NCI-H226 (cell line): ENCODE data around the gene UPK3BL1.
"Not testable (repeated sequence)": the region's sequence is repeated elsewhere in the genome, so short reads cannot be mapped to it uniquely, and the experiment has no call there.

Experiments used
- DNase-seq: peaks from one replicate; pipeline ENCODE4 v3.0.0-alpha.2; 2015

The UPK3BL1 gene

DNA sequence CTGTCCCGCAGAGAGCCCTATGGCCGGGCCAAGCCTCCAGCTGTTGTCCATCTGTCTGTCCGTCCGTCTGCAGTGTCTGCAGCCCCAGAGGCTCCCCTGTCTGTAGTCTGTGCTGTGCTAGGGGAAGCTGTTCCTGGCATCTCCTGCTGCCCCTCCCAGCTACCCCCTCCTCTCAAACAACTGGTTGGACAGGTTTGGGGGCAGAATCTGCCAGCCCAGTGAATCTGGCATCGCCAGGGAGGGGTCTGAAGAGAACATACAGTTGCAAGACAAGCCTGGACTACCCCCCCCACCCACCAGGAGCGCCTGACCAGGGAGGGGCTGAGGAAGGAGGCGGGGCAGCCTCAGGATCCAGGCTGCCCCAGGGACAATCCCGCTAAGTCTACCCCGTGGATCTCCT lies at the start of gene UPK3BL1:
Gene UPK3BL1, minus strand, starts transcription at position 101 of the 400 bp plus-strand sequence. Its CDS starts 50 bp downstream, at position 51.
- DNase-seq = not testable (repeated sequence)

- DNase-seq = not testable (repeated sequence)
These were observed 48.0 kb upstream of the UPK3BL1 start for GRCh38 chr7:102690602-102691001.

DNA sequence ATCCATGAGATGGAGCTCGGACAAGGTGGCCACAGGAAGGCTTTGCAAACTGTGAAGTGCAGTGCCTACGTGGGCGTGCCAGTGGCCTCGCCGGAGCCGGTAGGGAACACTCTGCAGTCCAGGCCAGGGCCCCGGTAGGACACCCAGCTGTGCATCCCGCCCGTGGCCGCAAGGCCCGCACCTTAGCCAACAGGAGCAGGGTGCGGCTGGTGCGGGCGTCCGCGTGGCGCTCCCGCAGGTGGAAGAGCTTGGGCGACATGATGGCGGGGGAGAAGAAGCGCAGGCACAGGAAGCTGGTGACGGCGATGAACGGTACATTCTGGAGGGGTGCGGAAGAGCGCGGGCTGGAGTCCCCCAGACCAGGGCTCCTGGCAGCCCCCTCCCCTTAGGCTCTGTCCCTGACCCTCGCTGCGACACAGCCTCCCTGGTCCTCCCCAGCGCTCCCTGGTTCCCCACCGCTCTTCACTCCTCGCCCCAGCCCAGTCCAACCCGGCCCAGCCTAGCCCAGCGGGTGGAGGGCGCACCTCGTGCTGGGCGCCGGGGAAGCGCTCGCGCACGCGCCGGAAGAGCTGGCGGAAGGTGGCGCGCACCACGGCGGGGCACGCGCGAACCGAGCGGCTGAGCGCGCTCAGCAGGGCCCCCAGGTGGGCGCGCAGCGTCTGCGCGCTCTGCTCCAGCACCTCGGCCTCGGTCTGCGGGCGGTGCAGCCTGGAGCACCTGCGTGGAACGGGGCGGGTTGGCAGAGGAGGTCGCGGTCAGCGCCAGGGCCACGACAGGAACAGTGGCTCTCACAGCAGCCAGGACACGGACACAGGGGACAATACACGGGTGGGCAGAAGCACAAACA lies 47.1 kb upstream of the UPK3BL1 start:
- DNase-seq = not testable (repeated sequence)

DNA sequence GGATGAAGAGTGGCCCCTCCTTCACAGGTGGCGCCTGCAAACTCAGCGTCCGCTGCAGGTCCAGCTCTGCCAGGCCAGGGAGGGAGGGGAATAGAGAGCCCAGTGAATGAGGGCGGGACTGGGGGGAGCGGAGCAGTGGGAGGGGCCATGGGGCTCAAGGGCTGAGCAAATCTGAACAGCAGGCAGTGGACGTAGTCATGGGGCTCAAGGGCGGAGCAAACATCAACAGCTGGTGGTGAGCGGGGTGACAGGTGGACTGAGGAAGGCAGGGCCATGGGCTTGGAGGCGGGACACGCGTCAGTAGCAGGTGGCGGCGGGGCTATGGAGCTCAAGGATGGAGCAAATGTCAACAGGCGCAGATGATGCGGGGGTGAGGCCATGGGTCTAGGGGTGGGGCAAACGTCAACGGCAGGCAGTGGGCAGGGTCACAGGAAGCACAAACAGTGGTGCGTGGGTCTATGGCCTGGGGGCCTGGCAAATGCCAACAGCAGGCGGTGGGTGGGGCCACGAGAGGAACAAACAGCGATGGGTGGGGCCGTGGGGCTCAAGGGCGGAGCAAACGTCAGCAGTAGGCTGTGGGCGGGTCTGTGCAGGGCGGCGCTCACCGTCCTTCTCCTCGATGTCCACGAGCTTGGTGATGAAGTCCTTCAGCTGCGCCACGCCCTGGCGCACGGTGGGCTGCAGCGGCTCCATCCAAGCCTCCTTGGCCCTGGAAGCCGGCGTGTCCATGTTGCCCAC lies 45.9 kb upstream of the UPK3BL1 start:
- not testable (repeated sequence) for DNase-seq

DNA sequence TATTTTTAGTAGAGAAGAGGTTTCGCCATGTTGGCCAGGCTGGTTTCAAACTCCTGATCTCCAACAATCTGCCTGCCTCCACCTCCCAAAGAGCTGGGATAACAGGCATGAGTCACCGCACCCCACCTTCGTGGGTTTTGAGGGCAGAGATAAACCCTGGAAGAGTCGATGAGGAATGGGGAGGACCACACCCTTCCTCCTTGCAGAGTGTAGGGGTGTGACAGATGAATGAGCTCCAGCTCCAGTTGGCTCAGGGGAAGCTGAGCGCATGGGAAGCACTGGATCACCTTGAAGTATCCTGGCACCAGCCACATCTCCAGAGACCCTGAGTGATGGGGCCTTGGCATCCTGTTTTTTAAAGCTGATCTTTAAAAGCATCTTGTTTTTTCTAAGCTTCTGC lies 40.0 kb upstream of the UPK3BL1 start:
- not testable (repeated sequence) for DNase-seq

GRCh38 chr7:102680780-102681179 lies 38.2 kb upstream of the UPK3BL1 start:
- not testable (repeated sequence) for DNase-seq

DNA sequence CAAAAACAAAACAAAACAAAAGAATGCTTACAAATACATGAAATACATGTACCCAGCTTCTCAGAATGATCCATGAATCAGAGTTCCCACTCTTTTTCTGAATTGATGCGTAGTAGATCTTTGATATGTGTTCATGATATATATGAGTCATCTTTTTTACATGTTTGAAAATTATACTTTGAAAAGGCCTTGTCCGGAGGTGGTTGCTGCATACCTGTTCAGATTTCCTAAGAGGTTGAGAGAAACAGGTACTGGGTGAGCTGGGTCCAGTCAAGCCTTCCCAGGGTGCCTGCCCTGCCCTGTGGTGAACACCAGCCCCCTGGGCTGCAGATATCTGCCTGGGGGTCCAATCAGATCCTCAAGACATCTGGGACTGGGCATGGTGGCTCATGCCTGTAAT lies 33.0 kb upstream of the UPK3BL1 start:
- not testable (repeated sequence) for DNase-seq

DNA sequence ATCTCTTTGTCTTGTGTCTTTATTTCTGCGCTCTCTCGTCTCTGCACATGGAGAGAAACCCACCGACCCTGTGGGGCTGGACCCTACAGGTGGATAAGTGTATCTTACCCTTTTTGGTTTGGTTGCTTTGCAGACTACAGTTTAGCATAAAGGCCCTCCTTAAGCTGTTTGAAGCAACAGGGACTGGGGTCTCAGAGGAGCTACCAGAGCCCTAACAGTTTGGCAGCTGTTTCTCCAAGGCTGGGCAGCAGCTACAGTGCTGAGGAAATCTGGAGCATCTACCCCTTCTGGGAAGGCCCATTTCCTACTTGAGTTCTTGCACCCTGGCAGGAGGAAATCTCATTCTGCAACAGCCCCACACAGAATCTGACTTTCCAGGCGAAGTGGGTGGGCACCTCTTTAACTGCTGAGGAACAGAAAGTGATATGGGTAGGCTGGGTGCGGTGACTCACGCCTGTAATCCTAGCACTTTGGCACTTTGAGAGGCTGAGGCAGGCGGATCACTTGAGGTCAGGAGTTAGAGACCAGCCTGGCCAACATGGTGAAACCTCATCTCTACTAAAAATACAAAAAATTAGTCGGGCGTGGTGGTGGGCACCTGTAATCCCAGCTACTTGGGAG lies 31.0 kb upstream of the UPK3BL1 start:
- not testable (repeated sequence) for DNase-seq

GRCh38 chr7:102671956-102672307 lies 29.3 kb upstream of the UPK3BL1 start:
- not testable (repeated sequence) for DNase-seq

- not testable (repeated sequence) for DNase-seq
These were observed 28.8 kb upstream of the UPK3BL1 start, which contains the start of gene POLR2J2 for GRCh38 chr7:102671166-102671955. TSS of gene POLR2J2 (minus strand) at chr7:102671663. CDS start at chr7:102671601, 62 bp downstream.

- DNase-seq = not testable (repeated sequence)
These were observed 24.9 kb upstream of the UPK3BL1 start for GRCh38 chr7:102667523-102667922.

DNA sequence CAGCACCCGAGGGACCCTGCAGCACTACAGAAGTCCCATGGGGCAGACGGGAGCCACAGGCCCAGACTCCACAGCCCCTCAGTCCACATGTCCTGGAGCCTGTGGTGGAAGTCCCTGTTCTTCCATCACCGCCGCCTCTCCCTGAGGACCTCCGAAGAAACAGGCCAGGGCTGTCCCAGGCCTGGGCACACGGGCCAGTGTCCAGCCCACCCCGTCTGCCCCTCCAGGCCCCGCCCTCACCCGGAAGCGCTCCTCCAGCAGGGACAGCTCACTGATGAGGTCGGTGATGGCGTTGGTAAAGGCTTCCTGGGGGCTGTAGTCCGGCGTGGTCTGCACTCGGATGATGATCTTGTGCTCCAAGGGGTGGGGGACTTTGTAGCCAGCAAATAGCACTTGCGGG lies 24.3 kb upstream of the UPK3BL1 start:
- not testable (repeated sequence) for DNase-seq

DNA sequence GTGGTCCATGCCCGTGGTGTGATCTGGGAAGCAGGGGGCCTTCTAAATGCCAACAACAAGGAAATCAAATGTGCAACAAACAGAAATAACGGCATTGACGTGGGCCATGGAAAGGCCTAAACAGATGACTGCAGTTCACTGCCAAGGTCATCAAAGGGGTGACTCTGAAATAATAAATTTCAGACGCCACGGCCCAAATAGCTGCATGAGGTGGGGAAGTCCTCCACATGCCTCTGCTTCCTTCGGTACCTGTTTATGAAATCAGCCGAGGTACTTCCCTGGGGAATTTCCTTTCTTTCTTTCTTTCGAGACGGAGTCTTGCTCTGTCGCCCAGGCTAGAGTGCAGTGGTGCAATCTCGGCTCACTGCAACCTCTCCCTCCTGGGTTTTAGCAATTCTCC lies 22.2 kb upstream of the UPK3BL1 start:
- DNase-seq = not testable (repeated sequence)

DNA sequence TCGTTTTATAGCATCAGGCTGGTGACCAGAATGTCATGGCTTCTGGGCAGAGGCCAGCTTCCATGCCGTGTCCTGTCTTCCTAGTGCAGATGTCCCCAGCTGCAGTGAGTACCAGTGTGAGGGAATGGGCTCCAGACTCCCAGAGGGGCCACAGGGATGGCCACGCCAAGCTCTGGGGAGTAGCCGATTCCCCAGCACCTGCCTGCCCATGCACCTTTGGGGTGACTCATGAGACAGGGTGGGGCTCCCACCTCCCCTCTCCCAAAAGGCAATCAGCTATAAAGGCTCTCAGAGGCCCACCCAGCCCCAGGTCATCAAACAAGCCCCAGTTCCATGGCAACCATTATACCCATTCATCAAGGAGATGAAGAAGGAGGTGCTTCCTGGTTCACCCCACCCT lies 7.3 kb upstream of the UPK3BL1 start, which contains the start of gene SPDYE2B:
Gene SPDYE2B, plus strand, starts transcription at position 396 of the 400 bp plus-strand sequence. CDS start 2,030 bp downstream, outside the sequence.
- not testable (repeated sequence) for DNase-seq

DNA sequence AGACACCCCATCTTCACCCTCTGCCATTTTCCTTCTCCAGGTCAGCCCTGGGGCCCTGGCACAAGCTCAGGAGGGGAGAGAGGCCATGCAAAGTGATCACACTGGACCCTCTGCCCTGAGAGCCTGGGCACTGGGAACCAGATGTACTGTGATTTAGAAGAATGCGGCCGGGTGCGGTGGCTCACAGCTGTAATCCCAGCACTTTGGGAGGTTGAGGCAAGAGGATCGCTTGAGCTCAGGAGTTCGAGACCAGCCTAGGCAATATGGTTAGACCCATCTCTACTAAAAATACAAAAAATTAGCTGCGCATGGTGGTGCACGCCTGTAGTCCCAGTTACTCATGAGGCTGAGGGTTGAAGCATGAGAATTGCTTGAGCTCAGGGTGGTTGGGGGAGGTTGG lies 5.2 kb upstream of the UPK3BL1 start:
- not testable (repeated sequence) for DNase-seq

DNA sequence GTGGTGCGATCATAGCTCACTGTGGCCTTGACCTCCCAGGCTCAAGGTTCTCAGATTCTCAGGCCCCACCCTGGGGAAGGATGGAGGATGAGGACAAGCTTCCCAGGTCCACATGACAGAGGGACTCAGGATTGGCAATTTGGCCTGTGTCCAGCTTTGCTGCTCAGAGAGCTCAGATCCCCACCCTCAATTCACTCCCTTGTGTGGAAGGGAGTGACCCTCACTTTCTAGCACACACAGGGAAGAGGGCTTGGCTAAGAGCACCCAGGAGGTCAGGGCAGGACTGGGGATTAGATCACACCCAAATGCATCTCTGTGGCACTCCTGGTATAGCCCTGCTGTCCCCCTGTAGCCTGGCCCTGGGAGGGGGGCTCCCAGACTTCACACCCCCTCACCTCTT lies 813 bp upstream of the UPK3BL1 start:
- not testable (repeated sequence) for DNase-seq

DNA sequence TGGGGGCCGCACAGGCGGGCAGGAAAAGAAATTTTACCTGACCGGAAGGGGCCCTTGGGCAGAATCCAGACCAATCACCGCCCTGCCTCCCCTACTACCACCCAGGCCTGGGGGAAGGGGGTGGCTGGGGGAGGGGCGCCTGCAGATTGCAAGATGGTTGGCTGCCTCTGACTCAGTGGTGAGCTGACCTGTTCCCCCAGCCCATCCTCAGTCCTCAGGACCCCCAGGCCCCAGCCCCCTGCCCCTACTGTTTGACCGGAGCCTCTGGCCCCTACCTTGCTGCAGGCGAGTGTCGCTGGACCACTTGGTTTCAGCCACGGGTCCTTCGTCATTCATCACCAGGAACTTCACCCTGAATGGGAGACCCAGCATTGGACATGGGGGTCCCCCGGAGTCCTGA lies 3.7 kb downstream of the UPK3BL1 start:
- not testable (repeated sequence) for DNase-seq

- DNase-seq = not testable (repeated sequence)
These were observed 5.6 kb downstream of the UPK3BL1 start for GRCh38 chr7:102636956-102637355.

DNA sequence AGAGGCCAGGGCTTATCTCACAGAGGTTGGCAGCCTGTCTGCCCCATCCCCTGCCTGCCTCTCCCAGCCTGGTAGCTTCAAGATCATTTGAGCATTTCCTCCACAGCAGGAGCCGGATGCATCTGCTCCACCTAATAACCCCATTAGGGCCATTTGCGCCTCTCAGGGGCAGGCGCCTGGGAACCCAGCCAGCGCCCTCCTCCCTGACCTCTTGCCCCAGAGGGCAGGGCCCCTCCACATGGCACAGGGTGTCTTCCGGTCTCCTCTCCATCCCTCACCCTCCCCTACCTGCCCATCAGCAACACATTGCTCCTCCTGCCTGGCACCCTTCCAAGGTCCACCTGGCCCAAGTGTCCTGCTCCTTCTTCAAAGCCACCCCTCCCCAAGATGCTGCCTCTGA lies 7.2 kb downstream of the UPK3BL1 start:
- DNase-seq = not testable (repeated sequence)

DNA sequence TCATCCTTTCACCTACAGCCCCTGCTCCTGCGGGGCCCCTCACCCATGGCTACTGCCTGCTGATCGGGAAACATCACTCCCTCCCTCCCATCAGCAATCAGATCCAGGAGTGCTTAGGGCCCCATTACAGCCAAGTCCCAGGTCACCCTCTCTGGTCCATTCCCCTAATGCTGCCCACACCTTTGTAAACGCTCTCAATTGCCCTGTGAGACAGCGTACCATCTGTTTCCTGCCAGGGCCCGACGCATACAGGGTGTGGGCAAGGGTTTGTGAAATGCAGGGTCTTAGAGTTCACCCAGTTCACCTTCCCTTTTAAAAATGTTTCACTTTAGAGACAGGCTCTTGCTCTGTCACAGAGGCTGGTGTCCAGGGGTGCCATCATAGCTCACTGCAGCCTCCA lies 8.3 kb downstream of the UPK3BL1 start:
- not testable (repeated sequence) for DNase-seq

GRCh38 chr7:102630622-102631021 lies 12.0 kb downstream of the UPK3BL1 start:
- DNase-seq = not testable (repeated sequence)

DNA sequence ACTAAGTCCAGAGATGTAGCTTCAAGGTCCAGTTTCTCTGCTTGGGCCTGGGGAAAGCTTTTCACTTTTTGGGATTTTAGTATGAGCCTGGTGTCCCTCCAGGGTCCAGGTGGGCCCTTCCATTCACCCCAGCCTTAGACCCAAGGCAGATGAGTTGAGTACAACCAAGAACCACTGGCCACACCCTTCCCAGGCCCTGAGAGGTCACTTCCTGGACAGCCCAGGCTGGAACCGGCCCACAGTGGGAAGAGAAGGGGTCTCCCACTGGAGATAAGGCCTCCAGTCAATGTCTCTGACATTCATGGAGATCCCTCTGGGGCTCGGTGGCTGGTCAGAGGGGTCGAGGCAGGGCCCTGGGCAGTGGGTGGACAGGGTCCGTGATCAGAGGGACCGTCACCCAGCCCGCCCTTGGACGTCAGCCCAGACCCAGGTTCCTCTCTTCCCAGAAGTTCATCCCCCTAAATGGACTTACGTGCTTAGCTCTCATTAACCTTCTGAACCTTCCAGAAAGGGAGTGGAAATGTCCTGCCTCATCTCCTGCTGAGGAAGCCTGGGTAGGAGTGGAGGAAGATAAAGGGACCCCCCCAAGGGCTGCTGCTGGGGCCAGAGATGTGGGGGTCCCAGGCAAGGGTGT lies 15.2 kb downstream of the UPK3BL1 start:
- DNase-seq = not testable (repeated sequence)
